ENCODE data around the gene DCAKD.
A peak's percentile ranks its signal among the peaks of the same experiment; 100 is the strongest.

GRCh38 chr17:45096141-45096540 lies 44.7 kb upstream of the DCAKD start:
- TF ChIP-seq CTCF (IDR thresholded peaks at IDR 0.05; ENCODE audit: poor library complexity, severe bottlenecking) = peak; percentile 37
- no peak for TF ChIP-seq RAD21 (conservative IDR thresholded peaks at IDR 0.05)
- TF ChIP-seq REST (IDR thresholded peaks at IDR 0.05; ENCODE audit: borderline replicate concordance) = no peak
- TF ChIP-seq EP300 (conservative IDR thresholded peaks at IDR 0.05; ENCODE audit: poor library complexity, severe bottlenecking) = no peak
- TF ChIP-seq POLR2AphosphoS5 (IDR thresholded peaks at IDR 0.05) = no peak
- no peak for TF ChIP-seq TAF1 (IDR thresholded peaks at IDR 0.05; ENCODE audit: low read depth)
- TF ChIP-seq EZH2 (IDR thresholded peaks at IDR 0.05; ENCODE audit: borderline replicate concordance, insufficient read depth, low read length, poor library complexity, severe bottlenecking) = no peak
- peak; percentile 13 for TF ChIP-seq SMC3 (conservative IDR thresholded peaks at IDR 0.05; ENCODE audit: poor library complexity)
- TF ChIP-seq MXI1 (conservative IDR thresholded peaks at IDR 0.05; ENCODE audit: poor library complexity, severe bottlenecking) = no peak
